Nephron (organoid): Measurements from ENCODE around the gene TBC1D12.

ENCODE experiments used
- H3K27ac Mint-ChIP-seq, 3 experiments: 2 replicates each; pipeline ENCODE4 v1.8.0; 2020; ENCODE audit warnings: mixed read lengths in 3 of 3, mild to moderate bottlenecking in 2 of 3, moderate library complexity in 1 of 3
- H3K27me3 Mint-ChIP-seq: 2 replicates; pipeline ENCODE4 v1.8.0; 2021; ENCODE audit warnings: low read depth, mild to moderate bottlenecking, moderate library complexity, mixed read lengths
- H3K36me3 Mint-ChIP-seq: 2 replicates; pipeline ENCODE4 v1.8.0; 2020; ENCODE audit warnings: low read depth, mixed read lengths
- H3K4me1 Mint-ChIP-seq: 2 replicates; pipeline ENCODE4 v1.8.0; 2020; ENCODE audit warnings: mixed read lengths
- H3K4me3 Mint-ChIP-seq, 3 experiments: 2 replicates each; pipeline ENCODE4 v1.8.0; 2020; ENCODE audit warnings: mild to moderate bottlenecking in 3 of 3, mixed read lengths in 3 of 3, moderate library complexity in 2 of 3
- H3K9me3 Mint-ChIP-seq: 2 replicates; pipeline ENCODE4 v1.8.0; 2020; ENCODE audit warnings: mixed read lengths
- CTCF ChIP-seq, 3 experiments: fragments of 200-600 bp; sonication (generic); IDR thresholded peaks; one replicate each; pipeline ENCODE4 v1.5.0; 2021; ENCODE audit warnings: antibody characterized with exemption in 3 of 3; ENCODE audit not compliant: unreplicated experiment in 3 of 3

TBC1D12 gene

GRCh38 chr10:94443047-94443446, 40.7 kb downstream of the TBC1D12 start:
- Mint-ChIP-seq H3K4me3 (no peak overlapping the region), H3K9me3 (peaks cover 6% of the 10 kb centered on the region), H3K4me1 (no peaks in the 10 kb centered on the region), H3K36me3 (peaks cover 9% of the 10 kb centered on the region), H3K27ac (no peak overlapping the region), H3K27me3 (no peaks in the 10 kb centered on the region)
- TF ChIP-seq CTCF (IDR thresholded peaks at IDR 0.05; ENCODE audit: unreplicated experiment in 3 of 3), result no peak

- Mint-ChIP-seq H3K9me3 (peaks cover 6% of the 10 kb centered on the region), H3K36me3 (peaks cover 9% of the 10 kb centered on the region), H3K27me3 (no peaks in the 10 kb centered on the region), H3K4me1 (no peaks in the 10 kb centered on the region), H3K4me3 (no peak overlapping the region), H3K27ac (no peak overlapping the region)
- TF ChIP-seq CTCF (IDR thresholded peaks at IDR 0.05; ENCODE audit: unreplicated experiment in 3 of 3), result no peak
These were observed 41.2 kb downstream of the TBC1D12 start for GRCh38 chr10:94443549-94443948.

- no peak for TF ChIP-seq CTCF (IDR thresholded peaks at IDR 0.05; ENCODE audit: unreplicated experiment in 3 of 3)
- Mint-ChIP-seq H3K4me1 (no peaks in the 10 kb centered on the region), H3K4me3 (no peak overlapping the region), H3K27ac (no peak overlapping the region), H3K9me3 (peaks cover 31% of the 10 kb centered on the region), H3K36me3 (peaks cover 47% of the 10 kb centered on the region), H3K27me3 (no peaks in the 10 kb centered on the region)
These were observed 48.4 kb downstream of the TBC1D12 start for GRCh38 chr10:94450782-94451181.

GRCh38 chr10:94451883-94452519, 49.7 kb downstream of the TBC1D12 start:
- TF ChIP-seq CTCF (IDR thresholded peaks at IDR 0.05; ENCODE audit: unreplicated experiment in 3 of 3), result no peak
- Mint-ChIP-seq H3K4me1 (no peaks in the 10 kb centered on the region), H3K27ac (no peak overlapping the region), H3K4me3 (no peak overlapping the region), H3K9me3 (peaks cover 40% of the 10 kb centered on the region), H3K36me3 (peaks cover 53% of the 10 kb centered on the region), H3K27me3 (no peaks in the 10 kb centered on the region)

GRCh38 chr10:94456942-94457341, 54.6 kb downstream of the TBC1D12 start:
- peaks cover 83% of the 10 kb centered on the region for H3K36me3 Mint-ChIP-seq
- no peak overlapping the region for H3K27ac Mint-ChIP-seq
- H3K4me3 Mint-ChIP-seq, result no peak overlapping the region
- no peaks in the 10 kb centered on the region for H3K4me1 Mint-ChIP-seq
- no peaks in the 10 kb centered on the region for H3K27me3 Mint-ChIP-seq
- TF ChIP-seq CTCF (IDR thresholded peaks at IDR 0.05; ENCODE audit: unreplicated experiment in 3 of 3), result no peak
- peaks cover 69% of the 10 kb centered on the region for H3K9me3 Mint-ChIP-seq

GRCh38 chr10:94459385-94459784, 57.0 kb downstream of the TBC1D12 start:
- TF ChIP-seq CTCF (IDR thresholded peaks at IDR 0.05; ENCODE audit: unreplicated experiment in 3 of 3), result no peak
- Mint-ChIP-seq H3K4me3 (no peak overlapping the region), H3K27me3 (no peaks in the 10 kb centered on the region), H3K4me1 (no peaks in the 10 kb centered on the region), H3K27ac (no peak overlapping the region), H3K9me3 (peaks cover 71% of the 10 kb centered on the region), H3K36me3 (peaks cover 85% of the 10 kb centered on the region)
